ENCODE data around the gene CEP192.

CEP192 gene

GRCh38 chr18:13043066-13043465, 51.9 kb downstream of the CEP192 start:
- no peak overlapping the region for H3K4me2 ChIP-seq
- H3K27me3 ChIP-seq (ENCODE audit: insufficient read depth, low read depth), result no peaks in the 10 kb centered on the region
- no peak overlapping the region for H3K4me3 ChIP-seq (IDR thresholded peaks at IDR 0.05; ENCODE audit: insufficient read depth, low read depth, low read length)
- H3K9ac ChIP-seq, result no peak overlapping the region
- H3K79me2 ChIP-seq (ENCODE audit: insufficient read depth, low read depth), result no peaks in the 10 kb centered on the region
- H2AFZ ChIP-seq (ENCODE audit: low read depth), result no peak overlapping the region
- no peaks in the 10 kb centered on the region; the same call in 1 of the 2 replicates for H3K36me3 ChIP-seq (ENCODE audit: insufficient read depth)
- H3K27ac ChIP-seq, result no peak overlapping the region
- H3K4me1 ChIP-seq (ENCODE audit: low read depth, poor library complexity, severe bottlenecking), result no peaks in the 10 kb centered on the region
- H4K20me1 ChIP-seq (ENCODE audit: insufficient read depth), result no peaks in the 10 kb centered on the region
- TF ChIP-seq, protein P1, sequence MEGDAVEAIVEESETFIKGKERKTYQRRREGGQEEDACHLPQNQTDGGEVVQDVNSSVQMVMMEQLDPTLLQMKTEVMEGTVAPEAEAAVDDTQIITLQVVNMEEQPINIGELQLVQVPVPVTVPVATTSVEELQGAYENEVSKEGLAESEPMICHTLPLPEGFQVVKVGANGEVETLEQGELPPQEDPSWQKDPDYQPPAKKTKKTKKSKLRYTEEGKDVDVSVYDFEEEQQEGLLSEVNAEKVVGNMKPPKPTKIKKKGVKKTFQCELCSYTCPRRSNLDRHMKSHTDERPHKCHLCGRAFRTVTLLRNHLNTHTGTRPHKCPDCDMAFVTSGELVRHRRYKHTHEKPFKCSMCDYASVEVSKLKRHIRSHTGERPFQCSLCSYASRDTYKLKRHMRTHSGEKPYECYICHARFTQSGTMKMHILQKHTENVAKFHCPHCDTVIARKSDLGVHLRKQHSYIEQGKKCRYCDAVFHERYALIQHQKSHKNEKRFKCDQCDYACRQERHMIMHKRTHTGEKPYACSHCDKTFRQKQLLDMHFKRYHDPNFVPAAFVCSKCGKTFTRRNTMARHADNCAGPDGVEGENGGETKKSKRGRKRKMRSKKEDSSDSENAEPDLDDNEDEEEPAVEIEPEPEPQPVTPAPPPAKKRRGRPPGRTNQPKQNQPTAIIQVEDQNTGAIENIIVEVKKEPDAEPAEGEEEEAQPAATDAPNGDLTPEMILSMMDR (conservative IDR thresholded peaks at IDR 0.05; ENCODE audit: low read depth, low read length), result no peak

DNA sequence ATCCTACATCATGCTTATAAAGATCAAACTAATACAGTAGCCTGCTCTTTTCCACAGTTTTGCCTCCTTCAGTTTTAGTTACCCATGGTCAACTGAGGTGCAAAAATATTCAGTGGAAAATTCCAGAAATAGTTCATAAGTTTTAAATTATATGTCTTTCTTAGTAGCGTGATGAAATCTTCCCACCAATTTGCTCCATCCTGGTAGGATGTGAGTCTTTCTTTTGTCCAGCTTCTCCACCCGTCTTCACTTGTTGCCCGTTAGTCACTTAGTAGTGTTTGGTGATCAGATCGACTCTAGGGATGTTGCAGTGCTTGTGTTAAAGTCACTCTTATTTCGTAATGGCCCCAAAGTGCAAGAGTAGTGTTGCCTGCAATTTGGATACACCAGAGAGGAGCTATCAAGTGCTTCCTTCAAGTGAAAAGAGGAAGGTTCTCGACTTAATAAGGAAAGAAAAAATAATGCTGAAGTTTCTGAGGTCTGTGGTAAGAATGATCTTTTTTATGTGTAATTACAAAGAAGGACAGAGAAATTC, 57.0 kb downstream of the CEP192 start:
- Histone ChIP-seq H4K20me1 (ENCODE audit: insufficient read depth) (no peaks in the 10 kb centered on the region), H3K79me2 (ENCODE audit: insufficient read depth, low read depth) (no peaks in the 10 kb centered on the region), H2AFZ (ENCODE audit: low read depth) (no peak overlapping the region), H3K4me1 (ENCODE audit: low read depth, poor library complexity, severe bottlenecking) (no peaks in the 10 kb centered on the region), H3K4me3 (IDR thresholded peaks at IDR 0.05; ENCODE audit: insufficient read depth, low read depth, low read length) (no peak overlapping the region), H3K4me2 (no peak overlapping the region), H3K27me3 (ENCODE audit: insufficient read depth, low read depth) (no peaks in the 10 kb centered on the region), H3K9ac (no peak overlapping the region), H3K27ac (no peak overlapping the region), H3K36me3 (ENCODE audit: insufficient read depth) (peaks cover 5% of the 10 kb centered on the region; the same call in 1 of the 2 replicates)
- TF ChIP-seq, protein P1 (conservative IDR thresholded peaks at IDR 0.05; ENCODE audit: low read depth, low read length), result no peak

DNA sequence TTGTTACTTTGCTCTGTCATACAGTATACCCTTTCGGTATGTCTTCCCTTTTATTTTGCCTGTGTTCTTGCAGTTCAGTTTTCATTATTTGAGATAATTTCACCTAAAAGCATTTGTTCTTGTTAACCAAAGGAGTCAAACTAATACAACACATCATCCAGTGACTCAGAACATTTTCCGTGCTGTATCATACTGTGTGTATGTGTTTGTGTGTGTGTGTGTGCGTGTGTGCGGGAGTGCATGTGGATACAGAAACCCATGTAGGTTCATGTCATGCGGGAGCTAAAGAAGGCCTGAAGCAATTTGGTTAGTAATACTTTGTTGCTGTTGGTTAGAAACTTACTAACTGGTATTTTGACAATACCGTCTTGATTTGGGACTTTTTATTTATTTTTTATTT, 60.0 kb downstream of the CEP192 start:
- Histone ChIP-seq H4K20me1 (ENCODE audit: insufficient read depth) (no peaks in the 10 kb centered on the region), H3K36me3 (ENCODE audit: insufficient read depth) (peaks cover 8% of the 10 kb centered on the region; the same call in 1 of the 2 replicates), H3K27me3 (ENCODE audit: insufficient read depth, low read depth) (no peaks in the 10 kb centered on the region), H2AFZ (ENCODE audit: low read depth) (no peak overlapping the region), H3K4me3 (IDR thresholded peaks at IDR 0.05; ENCODE audit: insufficient read depth, low read depth, low read length) (no peak overlapping the region), H3K79me2 (ENCODE audit: insufficient read depth, low read depth) (no peaks in the 10 kb centered on the region), H3K27ac (no peak overlapping the region), H3K4me1 (ENCODE audit: low read depth, poor library complexity, severe bottlenecking) (no peaks in the 10 kb centered on the region), H3K4me2 (no peak overlapping the region), H3K9ac (no peak overlapping the region)
- TF ChIP-seq, protein P1 (conservative IDR thresholded peaks at IDR 0.05; ENCODE audit: low read depth, low read length), result no peak

- Histone ChIP-seq H2AFZ (ENCODE audit: low read depth) (no peak overlapping the region), H3K4me3 (IDR thresholded peaks at IDR 0.05; ENCODE audit: insufficient read depth, low read depth, low read length) (no peak overlapping the region), H3K79me2 (ENCODE audit: insufficient read depth, low read depth) (no peaks in the 10 kb centered on the region), H3K27ac (no peak overlapping the region), H3K4me1 (ENCODE audit: low read depth, poor library complexity, severe bottlenecking) (no peaks in the 10 kb centered on the region), H3K9ac (no peak overlapping the region), H3K36me3 (ENCODE audit: insufficient read depth) (peaks cover 8% of the 10 kb centered on the region; the same call in 1 of the 2 replicates), H3K4me2 (no peak overlapping the region), H3K27me3 (ENCODE audit: insufficient read depth, low read depth) (no peaks in the 10 kb centered on the region), H4K20me1 (ENCODE audit: insufficient read depth) (no peaks in the 10 kb centered on the region)
- TF ChIP-seq, protein P1 (conservative IDR thresholded peaks at IDR 0.05; ENCODE audit: low read depth, low read length), result no peak
These were observed 60.8 kb downstream of the CEP192 start for GRCh38 chr18:13051950-13052349.

Measured in KMS-11 (cell line).